GM15510 (cell line): ENCODE results near the gene GPER1.

ENCODE experiments used
- POLR2A ChIP-seq: IDR thresholded peaks from 3 replicates; pipeline ENCODE4 v1.6.1; 2011; ENCODE audit warnings: borderline replicate concordance; ENCODE audit not compliant: insufficient read length; ENCODE audit errors: extremely low read depth

The GPER1 gene

DNA sequence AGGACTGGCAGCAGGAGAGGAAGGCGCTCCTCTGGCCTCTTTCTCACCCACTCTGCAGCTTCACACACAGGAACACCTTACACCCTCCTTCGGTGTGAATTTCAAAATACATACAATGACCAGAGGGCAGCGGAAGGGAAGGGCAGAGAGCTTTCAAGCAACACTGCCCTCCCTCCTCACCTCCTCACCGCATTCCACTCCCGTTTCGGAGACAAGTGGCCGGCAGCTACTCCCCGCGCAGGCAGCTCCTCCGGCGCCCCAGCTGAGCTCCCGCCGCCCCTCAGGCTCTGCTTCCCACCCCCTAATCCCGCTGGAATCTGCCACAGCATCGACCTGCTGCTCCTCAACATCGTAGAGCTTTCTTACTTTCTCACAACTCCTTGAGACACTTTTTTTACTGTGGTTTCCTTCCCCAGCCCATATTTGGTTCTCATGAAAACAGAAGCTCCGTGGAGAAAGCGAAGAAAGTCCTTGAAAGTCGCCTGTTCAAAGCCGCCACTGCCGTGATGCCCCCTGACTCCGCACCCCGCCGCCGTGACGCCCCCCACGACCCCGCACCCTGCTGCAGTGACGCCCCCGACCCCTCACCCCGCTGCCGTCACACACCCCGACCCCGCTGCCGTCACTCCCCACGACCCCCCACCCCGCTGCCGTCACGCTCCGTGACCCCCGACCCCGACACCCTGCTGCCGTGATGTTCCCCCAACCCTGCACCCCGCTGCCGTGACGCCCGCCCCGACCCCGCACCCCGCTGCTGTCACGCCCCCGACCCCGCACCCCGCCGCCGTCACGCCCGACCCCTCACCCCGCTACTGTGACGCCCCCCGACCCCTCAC is 14.6 kb upstream of the GPER1 start:
- no peak for TF ChIP-seq POLR2A

DNA sequence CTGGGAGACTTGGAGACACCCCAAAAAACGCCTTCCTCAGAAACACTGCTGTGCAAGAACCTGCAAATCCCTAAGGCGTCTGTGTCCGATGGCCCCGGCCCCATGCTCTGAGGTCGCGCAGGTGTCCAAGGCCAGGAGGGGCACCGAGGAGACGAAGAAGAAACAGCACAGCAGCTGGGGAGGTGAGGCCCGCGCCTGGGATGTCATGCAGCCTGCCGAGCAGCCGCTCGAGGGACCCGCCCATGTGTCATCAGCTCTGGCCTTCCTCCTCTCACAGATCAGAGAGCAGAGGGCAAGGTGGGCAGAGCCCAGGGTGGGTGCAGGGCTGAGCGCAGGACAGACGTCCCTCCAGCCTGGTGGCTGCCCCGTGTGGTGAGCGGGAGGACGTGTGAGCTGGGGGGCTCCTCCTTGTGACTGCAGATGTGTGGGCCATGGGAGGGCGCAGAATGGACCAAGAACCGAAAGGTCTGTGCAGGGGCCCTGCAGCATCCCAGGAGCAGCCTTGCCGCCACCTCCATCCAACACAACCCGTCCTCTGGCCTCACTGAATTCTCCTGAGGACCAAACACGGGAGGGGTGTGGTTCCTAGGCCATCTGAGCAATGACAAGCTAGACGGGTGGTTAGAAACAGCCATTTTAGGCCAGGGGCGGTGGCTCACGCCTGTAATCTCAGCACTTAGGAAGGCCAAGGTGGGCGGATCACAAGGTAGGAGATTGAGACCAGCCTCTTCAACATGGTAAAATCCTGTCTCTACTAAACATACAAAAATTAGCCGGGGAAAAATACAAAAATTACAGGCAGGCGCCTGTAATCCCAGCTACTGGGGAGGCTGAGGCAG is 13.1 kb upstream of the GPER1 start:
- no peak for TF ChIP-seq POLR2A

DNA sequence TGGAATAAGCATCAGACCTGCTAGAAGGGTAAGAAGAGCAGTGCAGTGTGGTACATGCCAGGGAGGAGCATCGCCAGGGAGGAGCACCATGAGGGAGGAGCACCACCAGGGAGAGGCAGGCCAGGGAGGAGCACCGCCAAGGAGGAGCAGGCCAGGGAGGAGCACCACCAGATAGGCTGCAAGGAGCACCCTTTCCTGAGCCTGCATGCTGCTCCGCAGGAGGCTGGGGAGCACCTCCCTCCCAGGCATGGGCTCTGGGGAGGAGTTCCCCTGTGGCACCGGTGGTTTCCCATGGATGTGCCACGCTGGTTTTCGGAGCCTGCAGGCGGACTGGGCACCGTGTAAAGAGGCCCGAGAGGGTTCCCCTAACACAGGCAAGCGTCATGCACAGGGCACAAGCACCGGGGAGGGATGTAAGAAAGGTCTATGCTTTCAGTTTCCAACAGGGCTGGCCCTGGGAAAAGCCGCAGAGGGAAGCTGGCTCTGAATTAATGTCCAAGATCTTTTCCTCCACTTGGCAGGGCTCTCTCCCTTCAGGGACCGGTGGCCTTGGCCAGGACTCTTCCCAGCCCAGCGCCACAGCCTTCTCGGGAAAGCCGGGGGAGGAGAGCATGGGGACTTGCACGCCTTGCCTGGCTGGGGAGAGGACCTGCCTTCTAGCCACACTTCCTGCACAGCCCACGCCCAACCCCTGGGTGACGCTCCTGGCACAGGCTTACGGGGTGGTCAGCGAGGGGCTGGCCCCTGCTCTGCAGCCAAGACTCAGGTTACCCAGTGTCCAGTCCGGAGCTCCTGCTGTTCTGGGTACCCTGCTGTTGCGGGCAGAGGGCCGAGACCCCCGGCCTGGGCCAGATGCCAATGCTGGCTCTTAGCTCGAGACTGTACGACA is 11.5 kb upstream of the GPER1 start:
- TF ChIP-seq POLR2A = no peak

DNA sequence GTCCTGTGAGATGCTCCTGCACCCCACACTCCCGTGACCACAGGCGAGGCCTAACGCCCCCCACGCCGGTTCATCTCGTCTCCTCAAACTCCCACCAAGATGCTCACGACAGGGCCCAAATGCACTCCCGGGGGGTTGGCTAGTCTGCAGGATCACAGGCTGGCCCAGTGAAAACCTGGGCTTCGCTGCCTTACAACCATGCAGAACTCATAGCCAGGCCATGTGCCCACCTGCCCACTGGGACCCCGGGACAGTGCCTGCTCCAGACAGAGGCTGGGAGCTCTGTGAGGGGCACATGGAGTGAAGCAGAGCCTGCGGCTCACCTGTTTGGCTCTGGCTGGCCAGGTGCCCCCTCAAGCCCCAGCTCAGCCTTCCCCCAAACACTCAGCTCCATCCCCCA is 9.4 kb upstream of the GPER1 start:
- TF ChIP-seq POLR2A = no peak

DNA sequence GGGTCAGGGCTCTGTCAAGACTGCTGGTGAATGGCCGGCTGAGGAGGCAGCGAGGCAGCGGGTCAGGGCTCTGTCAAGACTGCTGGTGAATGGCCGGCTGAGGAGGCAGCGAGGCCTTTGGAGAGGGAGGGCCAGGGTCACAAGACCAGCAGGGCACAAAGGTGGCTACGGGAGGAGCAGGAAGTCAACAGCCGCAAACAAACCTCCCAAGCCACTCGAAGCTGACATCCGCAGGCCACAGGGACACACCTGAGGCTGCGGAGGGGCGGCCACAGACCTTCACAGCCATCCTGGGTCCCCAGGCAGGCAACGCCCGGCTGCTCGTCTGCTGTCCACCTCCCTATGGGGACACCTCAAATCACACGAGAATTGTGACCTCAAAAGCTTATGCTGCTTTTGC is 8.9 kb upstream of the GPER1 start:
- TF ChIP-seq POLR2A = no peak

DNA sequence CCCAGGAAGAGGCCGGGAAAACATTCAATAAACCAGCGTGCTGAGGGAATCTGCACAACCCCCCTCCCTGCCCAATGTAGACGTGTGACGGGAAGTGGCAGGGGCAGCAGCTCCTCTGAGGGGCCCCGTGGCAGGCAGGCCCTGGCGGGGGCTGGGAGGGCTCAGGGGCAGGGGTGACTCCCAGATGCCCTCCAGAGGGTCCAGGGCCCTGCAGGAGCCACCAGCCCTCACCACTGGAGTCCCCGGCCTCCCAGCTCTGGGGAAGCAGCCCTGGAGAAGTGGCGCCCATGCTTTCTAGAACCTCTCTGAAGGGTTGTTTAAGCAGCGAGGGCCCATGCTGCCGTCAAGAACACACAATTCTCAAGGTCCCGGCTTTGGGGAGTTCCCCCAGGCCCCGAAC is 8.4 kb upstream of the GPER1 start:
- no peak for TF ChIP-seq POLR2A

DNA sequence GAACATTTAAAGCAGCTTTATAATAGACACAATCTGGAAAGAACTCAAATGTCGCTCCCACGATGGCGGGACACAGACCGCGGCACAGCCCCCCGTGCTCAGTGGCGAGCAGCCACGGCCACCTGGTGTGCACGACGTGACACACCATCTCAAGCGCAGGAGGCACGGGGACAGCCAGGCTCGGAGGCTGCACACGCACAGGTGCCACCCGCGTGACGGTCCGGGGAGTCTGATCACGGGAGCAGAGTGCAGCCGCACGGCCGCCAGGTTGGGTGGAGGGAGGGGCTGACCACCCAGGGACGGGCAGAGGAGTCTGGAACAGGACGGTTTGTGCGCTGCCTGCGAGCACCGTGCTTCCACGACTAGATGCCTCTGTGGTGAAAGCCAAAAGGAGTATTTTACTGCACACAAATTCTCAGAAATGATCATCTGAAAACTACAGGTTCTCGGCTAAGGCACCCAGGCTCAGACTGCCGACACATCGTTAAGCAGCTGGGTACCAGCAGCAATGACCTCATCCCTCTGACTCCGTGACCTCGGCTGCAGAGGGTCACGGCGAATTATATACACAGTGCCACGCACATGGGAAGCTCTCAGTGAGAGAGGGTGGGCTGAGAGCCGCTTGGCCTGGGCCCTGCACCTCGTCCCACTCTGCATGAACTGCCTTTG is 7.5 kb upstream of the GPER1 start:
- no peak for TF ChIP-seq POLR2A

DNA sequence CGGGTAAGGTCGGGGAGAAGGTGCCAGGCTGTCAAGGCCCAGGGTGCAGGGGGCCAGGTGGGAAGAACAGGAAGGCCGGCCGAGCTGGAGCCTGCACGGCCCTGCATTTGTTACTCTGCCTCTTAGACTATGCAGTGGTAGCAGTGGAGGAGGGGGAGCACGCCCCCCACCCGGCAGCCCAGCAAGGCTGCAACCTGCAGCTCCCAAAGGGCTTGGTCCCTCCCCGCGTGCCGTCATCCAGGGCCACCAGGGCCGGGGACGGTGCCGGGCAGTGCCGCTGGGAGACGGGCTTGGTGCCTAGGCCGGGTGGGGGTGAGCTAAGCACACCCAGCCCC is 7.0 kb upstream of the GPER1 start:
- TF ChIP-seq POLR2A = no peak

DNA sequence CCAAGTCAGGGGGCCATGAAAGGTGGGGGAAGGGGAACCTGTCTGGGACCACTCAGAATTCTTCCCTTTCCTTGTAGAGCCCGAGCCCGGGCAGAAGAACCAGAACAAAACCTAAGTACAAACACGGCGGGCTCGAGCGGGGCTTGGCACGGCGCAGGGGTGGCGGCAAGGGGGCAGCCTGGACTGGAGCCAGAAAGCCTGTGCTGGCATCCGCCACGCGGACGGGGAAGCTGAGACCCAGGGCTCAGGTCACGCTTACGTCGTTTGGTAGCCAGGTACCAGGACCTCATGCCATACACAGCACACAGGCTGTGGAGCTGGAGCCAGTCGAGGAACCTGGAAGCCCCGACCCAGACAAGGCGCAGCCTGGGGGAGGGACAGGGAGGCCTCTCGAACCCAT is 6.6 kb upstream of the GPER1 start:
- TF ChIP-seq POLR2A = no peak

DNA sequence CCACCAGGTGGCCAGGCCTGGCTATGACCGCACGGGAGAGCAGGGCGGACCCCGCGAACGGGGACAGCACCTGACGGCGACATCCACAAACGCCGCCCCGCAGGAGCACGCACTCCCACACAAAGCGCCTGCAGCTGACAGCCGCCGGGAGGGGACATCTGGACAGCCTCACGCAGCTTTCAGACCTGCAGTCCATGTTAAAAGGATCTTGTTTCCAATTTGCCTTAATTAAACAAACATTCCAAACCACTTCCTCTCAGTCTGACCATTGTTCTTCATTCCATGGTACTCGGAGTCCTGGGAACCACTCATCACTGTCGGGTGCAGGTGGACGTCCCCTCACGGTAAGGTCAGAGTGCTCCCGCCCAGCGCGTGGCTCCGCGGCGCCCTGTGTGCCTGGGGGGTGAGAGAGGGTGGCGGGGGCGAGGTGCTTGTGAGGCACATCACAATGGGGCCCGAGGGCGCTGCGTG is 5.9 kb upstream of the GPER1 start:
- TF ChIP-seq POLR2A = no peak

DNA sequence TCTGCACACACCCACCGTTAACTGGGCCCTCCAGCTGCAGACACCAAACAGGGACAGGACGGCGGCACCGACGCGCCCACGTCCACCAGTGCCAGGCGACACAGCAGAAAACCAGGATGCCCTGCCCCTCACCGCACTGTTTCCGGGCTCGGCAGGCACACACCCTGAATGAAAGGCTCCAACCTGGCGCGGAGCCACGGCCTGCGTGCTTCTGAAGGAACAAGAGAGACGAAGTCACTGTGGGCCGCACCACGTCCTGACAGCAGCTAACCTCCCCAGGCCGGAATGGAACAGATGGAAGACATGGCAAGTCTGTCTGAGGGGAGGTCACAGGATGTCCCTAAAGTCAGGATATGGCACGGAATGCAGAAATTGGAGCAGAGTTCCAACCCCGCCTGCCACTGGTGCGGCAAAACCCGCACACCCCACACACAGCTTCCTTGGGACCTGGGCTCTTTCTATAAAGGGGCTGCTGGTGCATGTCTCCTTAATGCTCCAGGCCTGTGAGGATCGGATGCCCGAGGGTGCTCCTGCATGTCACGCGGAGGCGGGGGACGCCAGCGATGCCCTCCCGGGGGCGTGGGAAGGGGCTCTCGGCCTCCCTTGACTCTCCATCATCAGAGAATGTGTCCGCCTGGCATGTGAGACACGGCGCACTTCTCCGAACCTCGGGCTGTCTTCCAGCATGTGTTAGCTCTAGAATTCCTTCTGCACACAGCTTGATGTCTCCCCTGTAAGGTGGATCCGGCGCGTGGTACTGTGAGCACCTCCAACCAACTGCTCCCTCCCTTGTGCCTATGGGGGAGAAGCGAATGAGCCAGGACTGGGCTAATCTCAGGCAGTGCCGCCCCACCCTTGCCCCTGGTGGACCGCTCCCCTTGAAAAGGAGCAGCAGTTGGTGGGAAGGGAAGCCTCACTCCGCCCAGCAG is 3.9 kb upstream of the GPER1 start:
- no peak for TF ChIP-seq POLR2A

DNA sequence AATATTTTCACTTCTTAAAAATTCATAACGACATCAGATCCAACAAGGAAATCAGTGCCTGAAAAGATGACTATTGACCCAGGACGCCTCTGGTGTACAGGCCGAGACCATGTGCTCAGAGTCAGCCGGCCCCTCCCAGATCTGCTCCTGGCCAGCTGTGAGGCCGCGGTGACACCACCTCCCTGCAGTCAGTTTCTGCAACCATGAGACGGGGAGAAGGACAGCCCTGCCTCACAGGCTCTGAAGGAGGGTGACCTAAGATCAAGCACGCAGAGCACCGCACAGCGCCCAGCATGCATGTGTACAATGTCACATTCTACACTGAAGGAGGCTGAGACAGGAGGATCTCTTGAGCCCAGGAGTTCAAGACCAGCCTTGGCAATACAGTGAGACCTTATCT is 2.6 kb upstream of the GPER1 start:
- TF ChIP-seq POLR2A = no peak

DNA sequence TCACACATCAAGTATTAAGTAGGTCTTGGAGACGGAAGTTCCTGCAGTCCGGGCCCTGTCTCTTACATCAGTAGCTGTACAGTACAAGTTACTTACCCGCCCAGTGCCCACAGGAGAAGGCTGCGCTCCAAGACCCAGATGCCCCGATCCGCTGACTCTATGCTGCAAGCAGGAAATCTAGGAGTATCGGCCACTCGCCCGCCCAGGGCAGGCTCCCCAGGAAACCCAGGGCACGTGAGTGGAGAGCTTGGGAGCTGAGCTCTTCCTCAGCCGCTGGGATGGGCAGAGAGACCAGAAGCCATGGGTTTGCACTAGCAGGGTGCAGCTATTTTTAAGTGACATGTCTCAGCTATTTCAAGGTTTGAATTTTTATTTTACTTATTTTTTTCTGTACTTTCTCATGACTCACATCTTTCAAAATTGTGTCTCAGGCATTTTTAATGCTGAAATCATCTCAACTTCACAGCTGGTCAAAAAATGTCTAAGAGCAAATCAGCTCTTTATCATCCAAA is 1.9 kb upstream of the GPER1 start:
- TF ChIP-seq POLR2A = no peak
